ENCODE results near the gene UTS2B.

DNA sequence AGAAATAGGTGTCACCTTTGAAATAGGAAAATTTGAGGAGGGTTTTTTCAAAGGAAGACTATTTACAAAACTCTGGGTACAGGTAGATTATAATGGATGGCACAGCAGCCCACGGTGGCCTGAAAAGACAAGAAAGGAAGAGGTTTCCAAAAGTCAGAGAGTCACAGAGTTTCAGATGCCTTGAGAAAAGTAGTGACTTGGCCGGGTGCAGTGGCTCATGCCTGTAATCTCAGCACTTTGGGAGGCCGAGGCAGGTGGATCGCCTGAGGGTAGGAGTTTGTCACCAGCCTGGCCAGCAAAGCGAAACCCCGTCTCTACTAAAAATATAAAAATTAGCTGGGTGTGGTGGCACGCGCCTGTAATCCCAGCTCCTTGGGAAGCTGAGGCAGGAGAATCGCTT is 96.1 kb downstream of the UTS2B start:
- TF ChIP-seq POLR2AphosphoS5 (IDR thresholded peaks at IDR 0.05) (no peak), MXI1 (conservative IDR thresholded peaks at IDR 0.05; ENCODE audit: poor library complexity, severe bottlenecking) (no peak), SMC3 (conservative IDR thresholded peaks at IDR 0.05; ENCODE audit: poor library complexity) (no peak), EP300 (conservative IDR thresholded peaks at IDR 0.05; ENCODE audit: poor library complexity, severe bottlenecking) (no peak), RAD21 (conservative IDR thresholded peaks at IDR 0.05) (no peak)
- TF ChIP-seq, protein P1, sequence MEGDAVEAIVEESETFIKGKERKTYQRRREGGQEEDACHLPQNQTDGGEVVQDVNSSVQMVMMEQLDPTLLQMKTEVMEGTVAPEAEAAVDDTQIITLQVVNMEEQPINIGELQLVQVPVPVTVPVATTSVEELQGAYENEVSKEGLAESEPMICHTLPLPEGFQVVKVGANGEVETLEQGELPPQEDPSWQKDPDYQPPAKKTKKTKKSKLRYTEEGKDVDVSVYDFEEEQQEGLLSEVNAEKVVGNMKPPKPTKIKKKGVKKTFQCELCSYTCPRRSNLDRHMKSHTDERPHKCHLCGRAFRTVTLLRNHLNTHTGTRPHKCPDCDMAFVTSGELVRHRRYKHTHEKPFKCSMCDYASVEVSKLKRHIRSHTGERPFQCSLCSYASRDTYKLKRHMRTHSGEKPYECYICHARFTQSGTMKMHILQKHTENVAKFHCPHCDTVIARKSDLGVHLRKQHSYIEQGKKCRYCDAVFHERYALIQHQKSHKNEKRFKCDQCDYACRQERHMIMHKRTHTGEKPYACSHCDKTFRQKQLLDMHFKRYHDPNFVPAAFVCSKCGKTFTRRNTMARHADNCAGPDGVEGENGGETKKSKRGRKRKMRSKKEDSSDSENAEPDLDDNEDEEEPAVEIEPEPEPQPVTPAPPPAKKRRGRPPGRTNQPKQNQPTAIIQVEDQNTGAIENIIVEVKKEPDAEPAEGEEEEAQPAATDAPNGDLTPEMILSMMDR (IDR thresholded peaks at IDR 0.05; ENCODE audit: poor library complexity, severe bottlenecking) = no peak

All from neural cell (in vitro differentiated cells).